H9 (cell line): ENCODE results near the gene ALX4. TPM values are rescaled to one million over a fixed set of nuclear protein-coding genes. Genes with fewer than 3 reads are reported as not detected.

Source experiments
- DNase-seq: peaks from one replicate; pipeline ENCODE4 v3.0.0-alpha.2; 2017
- H2AFZ ChIP-seq: one replicate; pipeline ENCODE4 v1.6.1; 2013; ENCODE audit warnings: mild to moderate bottlenecking, low read length, control low read depth, moderate library complexity
- H2AK5ac ChIP-seq: 2 replicates; pipeline ENCODE4 v1.6.1; 2013; ENCODE audit warnings: low read length, control low read depth, mixed read lengths; ENCODE audit not compliant: insufficient read length
- H2BK120ac ChIP-seq: one replicate; pipeline ENCODE4 v1.6.1; 2013; ENCODE audit warnings: low read depth, mild to moderate bottlenecking, low read length, control low read depth, inconsistent platforms; ENCODE audit not compliant: poor library complexity, severe bottlenecking
- H2BK12ac ChIP-seq: 2 replicates; pipeline ENCODE4 v1.6.1; 2013; ENCODE audit warnings: low read length, control low read depth, mixed read lengths, low read depth; ENCODE audit not compliant: insufficient read length
- H2BK15ac ChIP-seq: 2 replicates; pipeline ENCODE4 v1.6.1; 2013; ENCODE audit warnings: low read depth, low read length, control low read depth
- H2BK20ac ChIP-seq: one replicate; pipeline ENCODE4 v1.6.1; 2013; ENCODE audit warnings: low read depth, mild to moderate bottlenecking, low read length, control low read depth, inconsistent platforms; ENCODE audit not compliant: poor library complexity, severe bottlenecking
- H2BK5ac ChIP-seq: 2 replicates; pipeline ENCODE4 v1.6.1; 2013; ENCODE audit warnings: low read length, control low read depth, mixed read lengths; ENCODE audit not compliant: insufficient read length
- H3K14ac ChIP-seq: 2 replicates; pipeline ENCODE4 v1.6.1; 2013; ENCODE audit warnings: low read length, control low read depth; ENCODE audit not compliant: insufficient read depth
- H3K18ac ChIP-seq: 2 replicates; pipeline ENCODE4 v1.6.1; 2013; ENCODE audit warnings: low read depth, mild to moderate bottlenecking, mixed read lengths, low read length, control low read depth; ENCODE audit not compliant: insufficient read length
- H3K23ac ChIP-seq: 2 replicates; pipeline ENCODE4 v1.6.1; 2013; ENCODE audit warnings: low read length, control low read depth, mixed read lengths, low read depth; ENCODE audit not compliant: insufficient read length
- H3K23me2 ChIP-seq: 2 replicates; pipeline ENCODE4 v1.6.1; 2013; ENCODE audit warnings: low read depth, mild to moderate bottlenecking, mixed read lengths, low read length, control low read depth; ENCODE audit not compliant: insufficient read length, poor library complexity, severe bottlenecking
- H3K27ac ChIP-seq: 2 replicates; pipeline ENCODE4 v1.5.1; 2013; ENCODE audit warnings: low read length, control low read depth, mixed read lengths, low read depth; ENCODE audit not compliant: insufficient read length
- H3K27me3 ChIP-seq: 2 replicates; pipeline ENCODE4 v1.6.1; 2013; ENCODE audit warnings: low read length, control low read depth, inconsistent platforms; ENCODE audit not compliant: insufficient read depth
- H3K4ac ChIP-seq: 2 replicates; pipeline ENCODE4 v1.6.1; 2013; ENCODE audit warnings: low read depth, mild to moderate bottlenecking, control low read depth, inconsistent platforms, low read length, moderate library complexity
- H3K4me1 ChIP-seq: 2 replicates; pipeline ENCODE4 v1.6.1; 2013; ENCODE audit warnings: low read length, control low read depth, inconsistent platforms; ENCODE audit not compliant: insufficient read depth
- H3K4me2 ChIP-seq: 2 replicates; pipeline ENCODE4 v1.6.1; 2013; ENCODE audit warnings: low read length, control low read depth, mixed read lengths; ENCODE audit not compliant: insufficient read length, insufficient read depth
- H3K56ac ChIP-seq: 2 replicates; pipeline ENCODE4 v1.6.1; 2013; ENCODE audit warnings: low read depth, mild to moderate bottlenecking, mixed read lengths, low read length, control low read depth; ENCODE audit not compliant: insufficient read length
- H3K79me1 ChIP-seq: 2 replicates; pipeline ENCODE4 v1.6.1; 2013; ENCODE audit warnings: low read depth, mild to moderate bottlenecking, moderate library complexity, low read length, control low read depth, inconsistent platforms; ENCODE audit not compliant: insufficient read depth, poor library complexity, severe bottlenecking
- H3K79me2 ChIP-seq: 2 replicates; pipeline ENCODE4 v1.6.1; 2013; ENCODE audit warnings: low read length, control low read depth, inconsistent platforms; ENCODE audit not compliant: insufficient read depth
- H3K9ac ChIP-seq: 2 replicates; pipeline ENCODE4 v1.6.1; 2013; ENCODE audit warnings: low read length, control low read depth, mixed read lengths; ENCODE audit not compliant: insufficient read length; ENCODE audit errors: extremely low read depth
- H3K9me3 ChIP-seq: one replicate; pipeline ENCODE4 v1.6.1; 2013; ENCODE audit warnings: low read depth, low read length, inconsistent platforms; ENCODE audit not compliant: control insufficient read depth
- H3T11ph ChIP-seq: one replicate; pipeline ENCODE4 v1.6.1; 2013; ENCODE audit warnings: mild to moderate bottlenecking, low read length, control low read depth, inconsistent platforms
- H4K20me1 ChIP-seq: one replicate; pipeline ENCODE4 v1.6.1; 2013; ENCODE audit not compliant: control insufficient read depth, insufficient read length, insufficient read depth
- H4K5ac ChIP-seq: 2 replicates; pipeline ENCODE4 v1.6.1; 2013; ENCODE audit warnings: low read depth, mild to moderate bottlenecking, mixed read lengths, low read length, control low read depth; ENCODE audit not compliant: insufficient read length
- H4K8ac ChIP-seq: replicated peaks from 2 replicates; pipeline ENCODE4 v1.6.1; 2013; ENCODE audit warnings: low read length, control low read depth, mixed read lengths, low read depth; ENCODE audit not compliant: insufficient read length
- H4K91ac ChIP-seq: 2 replicates; pipeline ENCODE4 v1.6.1; 2013; ENCODE audit warnings: low read depth, mild to moderate bottlenecking, moderate library complexity, mixed read lengths, low read length, control low read depth; ENCODE audit not compliant: insufficient read length
- H3K27ac Mint-ChIP-seq, 3 experiments: 2 replicates in 2 of 3; 3 replicates in 1 of 3; pipeline ENCODE4 v1.8.0; 2020 to 2021; ENCODE audit warnings: mixed read lengths in 3 of 3, mild to moderate bottlenecking in 1 of 3, moderate library complexity in 1 of 3
- H3K27me3 Mint-ChIP-seq: 2 replicates; pipeline ENCODE4 v1.8.0; 2021; ENCODE audit warnings: low read depth, mild to moderate bottlenecking, moderate library complexity, mixed read lengths
- H3K36me3 Mint-ChIP-seq, 3 experiments: 2 replicates in 2 of 3; 3 replicates in 1 of 3; pipeline ENCODE4 v1.8.0; 2020 to 2021; ENCODE audit warnings: low read depth in 3 of 3, mixed read lengths in 3 of 3; ENCODE audit not compliant: insufficient read depth in 1 of 3
- H3K4me1 Mint-ChIP-seq, 2 experiments: 2 replicates each; pipeline ENCODE4 v1.8.0; 2020; ENCODE audit warnings: mixed read lengths in 2 of 2
- H3K4me3 Mint-ChIP-seq, 2 experiments: 2 replicates in 1 of 2; 3 replicates in 1 of 2; pipeline ENCODE4 v1.8.0; 2020 to 2021; ENCODE audit warnings: mild to moderate bottlenecking in 2 of 2, mixed read lengths in 2 of 2, moderate library complexity in 1 of 2
- H3K9me3 Mint-ChIP-seq, 2 experiments: 2 replicates in 1 of 2; 3 replicates in 1 of 2; pipeline ENCODE4 v1.8.0; 2020; ENCODE audit warnings: mild to moderate bottlenecking in 2 of 2, mixed read lengths in 2 of 2, moderate library complexity in 1 of 2
- CTCF ChIP-seq: fragments of 200-600 bp; sonication (generic); conservative IDR thresholded peaks from 3 replicates; pipeline ENCODE4 v1.8.0; 2021; ENCODE audit warnings: antibody characterized with exemption, mild to moderate bottlenecking
- WGBS: extraction: QIAGEN DNeasy Blood & Tissue Kit; methylation state at CpG from one replicate; pipeline ENCODE4 v1.1.7; 2013; ENCODE audit warnings: missing lambda C conversion rate, low lambda C conversion rate, mixed read lengths; ENCODE audit not compliant: insufficient read length; ENCODE audit errors: extremely low coverage; 5-methylcytosine and 5-hydroxymethylcytosine counted together
- total RNA-seq: library from RNA; stranded (reverse); gene quantifications from 2 replicates; pipeline ENCODE4 v1.2.1, GENCODE V29; 2021

Gene ALX4
- total RNA-seq, 1 experiment from 2014 or later = not detected

DNA sequence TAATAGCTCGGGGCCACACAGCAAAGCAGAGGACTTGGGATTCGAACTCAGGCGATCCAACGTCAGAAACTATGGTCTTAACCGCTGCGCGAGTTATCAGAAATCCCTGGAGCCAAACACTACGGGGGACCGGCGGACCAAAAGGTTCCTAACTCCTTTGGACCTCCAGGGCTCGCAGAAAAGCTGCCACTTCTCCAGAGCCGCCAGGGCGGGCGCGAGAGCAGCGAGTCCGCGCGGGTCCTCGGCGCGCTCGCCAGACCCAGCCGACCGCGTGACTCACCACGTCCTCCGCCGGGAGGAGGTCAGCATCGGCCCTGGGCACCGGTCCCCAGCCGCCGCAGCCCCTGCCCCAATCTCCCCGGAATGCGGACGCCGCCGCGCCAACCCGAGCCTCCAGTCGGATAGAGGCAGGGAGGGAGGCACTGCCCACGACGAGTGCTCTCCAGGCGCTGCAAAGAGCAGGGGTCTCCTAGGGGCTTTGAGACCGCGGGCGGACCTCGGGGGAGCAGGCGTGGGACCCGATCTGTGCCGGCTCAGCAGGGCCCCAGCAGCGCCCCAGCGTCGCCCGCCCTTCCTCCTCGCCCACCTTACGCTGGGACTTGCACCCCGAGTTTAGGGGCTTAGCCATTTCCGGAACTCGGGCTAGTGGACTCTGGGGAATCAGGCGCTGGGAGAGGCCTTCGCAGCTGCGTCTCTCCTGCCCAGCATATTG is 6.2 kb upstream of the ALX4 start:
- Histone ChIP-seq H4K91ac (no peak overlapping the region), H2BK5ac (no peak overlapping the region), H3K18ac (no peak overlapping the region), H4K5ac (no peak overlapping the region), H3K27me3 (peaks cover 99% of the 10 kb centered on the region), H3K4me1 (no peaks in the 10 kb centered on the region), H3K4ac (no peak overlapping the region), H2BK120ac (no peak overlapping the region), H3K79me2 (no peaks in the 10 kb centered on the region), H2AK5ac (no peak overlapping the region), H3K9me3 (no peaks in the 10 kb centered on the region), H3K23me2 (peaks cover 17% of the 10 kb centered on the region), H3K9ac (no peak overlapping the region), H3K27ac (no peak overlapping the region), H3K23ac (no peak overlapping the region), H4K20me1 (no peaks in the 10 kb centered on the region), H3K56ac (no peak overlapping the region), H2BK12ac (no peak overlapping the region), H3K14ac (no peak overlapping the region), H2AFZ (no peak overlapping the region), H3K79me1 (no peaks in the 10 kb centered on the region), H2BK15ac (no peak overlapping the region), H4K8ac (no peak overlapping the region), H3T11ph (no peak overlapping the region), H2BK20ac (no peak overlapping the region), H3K4me2 (peak overlapping the region; percentile 10)
- Mint-ChIP-seq H3K4me3 (peak overlapping the region; percentile 50 to 76), H3K9me3 (peaks cover 0 to 23% of the 10 kb centered on the region in 2 experiments; a peak in 3 of 5 replicates), H3K36me3 (no peaks in the 10 kb centered on the region; a peak in 3 of 7 replicates), H3K27ac (no peak overlapping the region), H3K27me3 (peaks cover 100% of the 10 kb centered on the region), H3K4me1 (peaks cover 16 to 68% of the 10 kb centered on the region in 2 experiments)
- no CpG with 5 or more reads among the region's 63 CpGs for WGBS
- TF ChIP-seq CTCF = 0 out of 3 replicates have a peak, but pooled peaks have one; percentile 13
- no peak for DNase-seq
